Natural killer cell (primary cell): Measurements from ENCODE around the gene TMEM87A. TPM values are rescaled to one million over a fixed set of nuclear protein-coding genes. Genes with fewer than 3 reads are reported as not detected.
A peak's percentile ranks its signal among the peaks of the same experiment; 100 is the strongest.

Source experiments
- ATAC-seq, 3 donors: fragments of 150-1000 bp in 2 of 3; fragments of 200-7000 bp in 1 of 3; cut with Tn5 transposase; 1 replicate in 1 of 3; 2 replicates in 2 of 3; pipeline ENCODE4 v1.10.0; 2021; ENCODE audit warnings: mild to moderate bottlenecking in 2 of 3, moderate library complexity in 2 of 3
- DNase-seq, 2 donors: peaks; one replicate each; pipeline versions ENCODE4 v3.0.0 to v3.0.0-alpha.2; 2013 to 2021; ENCODE audit warnings: mixed read lengths in 1 of 2
- H3K27ac ChIP-seq: one replicate; pipeline ENCODE4 v1.5.1; 2013; ENCODE audit warnings: mild to moderate bottlenecking, low read length
- H3K27me3 ChIP-seq: one replicate; pipeline ENCODE4 v1.6.1; 2013; ENCODE audit warnings: low read length; ENCODE audit not compliant: control insufficient read depth, insufficient read depth
- H3K36me3 ChIP-seq: one replicate; pipeline ENCODE4 v1.6.1; 2013; ENCODE audit warnings: low read length; ENCODE audit not compliant: control insufficient read depth, insufficient read depth
- H3K4me1 ChIP-seq: one replicate; pipeline ENCODE4 v1.6.1; 2013; ENCODE audit warnings: low read length; ENCODE audit not compliant: control insufficient read depth, insufficient read depth
- H3K4me3 ChIP-seq: one replicate; pipeline ENCODE4 v1.5.1; 2013; ENCODE audit warnings: low read length
- H3K9me3 ChIP-seq: one replicate; pipeline ENCODE4 v1.6.1; 2013; ENCODE audit warnings: low read length; ENCODE audit not compliant: control insufficient read depth, insufficient read depth
- H3K27ac Mint-ChIP-seq, 2 donors: one replicate each; pipeline ENCODE4 v1.8.0; 2022; ENCODE audit warnings: mild to moderate bottlenecking in 2 of 2, mixed read lengths in 2 of 2, moderate library complexity in 1 of 2
- H3K27me3 Mint-ChIP-seq, 2 donors: one replicate each; pipeline ENCODE4 v1.8.0; 2022; ENCODE audit warnings: low read depth in 2 of 2, mixed read lengths in 2 of 2
- H3K36me3 Mint-ChIP-seq: one replicate; pipeline ENCODE4 v1.8.0; 2022; ENCODE audit warnings: mixed read lengths
- H3K4me1 Mint-ChIP-seq, 2 donors: one replicate each; pipeline ENCODE4 v1.8.0; 2022; ENCODE audit warnings: mixed read lengths in 2 of 2
- H3K4me3 Mint-ChIP-seq: one replicate; pipeline ENCODE4 v1.8.0; 2022; ENCODE audit warnings: mild to moderate bottlenecking, moderate library complexity, mixed read lengths
- H3K9me3 Mint-ChIP-seq, 2 donors: one replicate each; pipeline ENCODE4 v1.8.0; 2022; ENCODE audit warnings: mixed read lengths in 2 of 2
- WGBS: methylation state at CpG from one replicate; pipeline ENCODE4 v1.1.7; 2013; ENCODE audit warnings: missing lambda C conversion rate; ENCODE audit not compliant: insufficient coverage; 5-methylcytosine and 5-hydroxymethylcytosine counted together
- intact Hi-C: fragments of 100-400 bp; cut with micrococcal nuclease; formaldehyde crosslinking; loops from one replicate; pipeline ENCODE4 v1.14.2; 2022
- total RNA-seq, 4 donors: library from RNA; stranded (reverse); fragments of 120-200 nt in 1 of 4; gene quantifications; one replicate each; pipeline versions ENCODE4 v1.2.3 to v1.2.4, GENCODE V29; 2013 to 2022
- TF ChIP-seq, protein P1 (sequence below): fragments of 200-600 bp; IDR thresholded peaks from one replicate; pipeline ENCODE4 v1.8.0; 2022; ENCODE audit warnings: antibody characterized with exemption

The TMEM87A gene
- total RNA-seq, 3 donors from 2014 or later (not counting 1 experiment from before 2014, with no cell fraction given), result 70.8 to 76.4 (median 73.7) TPM

DNA sequence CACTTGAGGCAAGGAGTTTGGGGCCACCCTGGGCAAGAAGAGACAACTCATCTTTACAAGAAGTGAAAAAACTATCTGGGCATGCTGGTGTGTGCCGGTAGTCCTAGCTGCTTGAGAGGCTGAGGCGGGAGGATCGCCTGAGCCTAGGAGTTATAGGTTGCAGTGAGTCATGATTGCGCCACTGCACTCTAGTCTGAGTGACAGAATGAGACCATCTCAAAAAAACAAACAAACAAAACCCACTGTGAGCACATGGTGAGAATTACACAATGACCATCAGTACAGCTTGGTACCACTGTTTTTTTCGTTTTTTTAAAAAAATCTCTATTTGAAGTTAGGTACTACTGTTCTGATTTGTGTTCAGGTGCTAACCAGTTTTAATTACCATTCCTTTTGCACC is 78.7 kb downstream of the TMEM87A start:
- 98% methylated on average over 5 of the region's 5 CpGs for WGBS
- Histone ChIP-seq H3K4me3 (no peak overlapping the region), H3K36me3 (peaks cover 36% of the 10 kb centered on the region), H3K27ac (no peak overlapping the region), H3K9me3 (no peaks in the 10 kb centered on the region), H3K4me1 (no peaks in the 10 kb centered on the region), H3K27me3 (no peaks in the 10 kb centered on the region)
- no peak overlapping the region for H3K27ac Mint-ChIP-seq
- ATAC-seq (no peak), DNase-seq (no peak)
- H3K9me3 Mint-ChIP-seq, result no peaks in the 10 kb centered on the region
- intact Hi-C loops, result no loop called here
- peaks cover 3 to 9% of the 10 kb centered on the region in 2 donors for H3K4me1 Mint-ChIP-seq
- TF ChIP-seq, protein P1, sequence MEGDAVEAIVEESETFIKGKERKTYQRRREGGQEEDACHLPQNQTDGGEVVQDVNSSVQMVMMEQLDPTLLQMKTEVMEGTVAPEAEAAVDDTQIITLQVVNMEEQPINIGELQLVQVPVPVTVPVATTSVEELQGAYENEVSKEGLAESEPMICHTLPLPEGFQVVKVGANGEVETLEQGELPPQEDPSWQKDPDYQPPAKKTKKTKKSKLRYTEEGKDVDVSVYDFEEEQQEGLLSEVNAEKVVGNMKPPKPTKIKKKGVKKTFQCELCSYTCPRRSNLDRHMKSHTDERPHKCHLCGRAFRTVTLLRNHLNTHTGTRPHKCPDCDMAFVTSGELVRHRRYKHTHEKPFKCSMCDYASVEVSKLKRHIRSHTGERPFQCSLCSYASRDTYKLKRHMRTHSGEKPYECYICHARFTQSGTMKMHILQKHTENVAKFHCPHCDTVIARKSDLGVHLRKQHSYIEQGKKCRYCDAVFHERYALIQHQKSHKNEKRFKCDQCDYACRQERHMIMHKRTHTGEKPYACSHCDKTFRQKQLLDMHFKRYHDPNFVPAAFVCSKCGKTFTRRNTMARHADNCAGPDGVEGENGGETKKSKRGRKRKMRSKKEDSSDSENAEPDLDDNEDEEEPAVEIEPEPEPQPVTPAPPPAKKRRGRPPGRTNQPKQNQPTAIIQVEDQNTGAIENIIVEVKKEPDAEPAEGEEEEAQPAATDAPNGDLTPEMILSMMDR, result no peak
- H3K36me3 Mint-ChIP-seq, result no peaks in the 10 kb centered on the region
- H3K27me3 Mint-ChIP-seq, result no peaks in the 10 kb centered on the region
- H3K4me3 Mint-ChIP-seq, result no peak overlapping the region

GRCh38 chr15:42193383-42193782 is 79.8 kb downstream of the TMEM87A start:
- no peak overlapping the region for H3K4me3 ChIP-seq
- no peaks in the 10 kb centered on the region for H3K4me1 ChIP-seq
- no peak overlapping the region for H3K27ac Mint-ChIP-seq
- no peak overlapping the region for H3K4me3 Mint-ChIP-seq
- H3K4me1 Mint-ChIP-seq, result peaks cover 0 to 9% of the 10 kb centered on the region in 2 donors
- no peaks in the 10 kb centered on the region for H3K9me3 ChIP-seq
- H3K27me3 Mint-ChIP-seq, result no peaks in the 10 kb centered on the region
- ATAC-seq (no peak), DNase-seq (no peak)
- no peaks in the 10 kb centered on the region for H3K9me3 Mint-ChIP-seq
- H3K36me3 Mint-ChIP-seq, result no peaks in the 10 kb centered on the region
- TF ChIP-seq, protein P1, result no peak
- H3K27me3 ChIP-seq, result no peaks in the 10 kb centered on the region
- no peak overlapping the region for H3K27ac ChIP-seq
- intact Hi-C loops, result no loop called here
- peaks cover 36% of the 10 kb centered on the region for H3K36me3 ChIP-seq
- WGBS, result 87% methylated on average over 3 of the region's 3 CpGs

DNA sequence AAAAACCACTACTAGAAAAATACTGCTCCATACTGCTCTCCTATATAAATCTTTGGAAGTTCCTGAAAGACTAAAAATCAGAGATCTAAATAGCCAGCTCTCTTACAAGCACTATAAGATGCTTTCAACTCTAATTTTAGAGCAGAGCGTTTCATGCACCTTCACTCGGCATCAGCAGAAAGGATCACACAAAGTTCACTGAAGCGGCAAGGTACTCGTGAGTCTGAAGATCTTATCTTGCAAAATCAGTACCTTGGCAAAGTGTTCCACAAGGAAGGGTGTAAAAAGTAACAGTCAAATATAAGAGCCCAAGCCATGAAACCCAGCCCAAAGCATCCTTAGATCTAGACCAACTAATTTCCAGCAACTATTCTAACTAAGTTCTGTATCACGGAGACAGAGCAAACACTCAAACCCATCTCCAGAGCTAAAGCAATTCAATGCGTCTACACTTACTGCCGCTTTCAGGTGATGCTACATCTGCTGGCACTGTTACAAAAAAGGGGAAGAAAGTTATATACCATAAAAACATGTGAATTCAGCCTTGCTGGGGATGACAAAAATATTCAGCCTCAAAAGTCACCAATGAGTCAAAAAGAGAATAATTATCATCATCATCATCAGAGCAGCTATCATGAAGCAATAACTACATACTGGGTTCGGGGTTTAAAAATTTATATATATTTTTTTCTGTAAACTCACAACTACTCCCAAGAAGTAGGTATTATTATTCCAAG is 81.5 kb downstream of the TMEM87A start:
- no peaks in the 10 kb centered on the region for H3K4me1 ChIP-seq
- no peaks in the 10 kb centered on the region for H3K9me3 ChIP-seq
- no peak for ATAC-seq
- H3K4me3 ChIP-seq, result no peak overlapping the region
- no peak overlapping the region for H3K27ac ChIP-seq
- 74% methylated on average over 5 of the region's 8 CpGs for WGBS
- H3K4me3 Mint-ChIP-seq, result no peak overlapping the region
- peaks cover 0 to 9% of the 10 kb centered on the region in 2 donors for H3K4me1 Mint-ChIP-seq
- no peak for DNase-seq
- intact Hi-C loops, result no loop called here
- peaks cover 42% of the 10 kb centered on the region for H3K36me3 ChIP-seq
- no peak overlapping the region for H3K27ac Mint-ChIP-seq
- no peaks in the 10 kb centered on the region for H3K36me3 Mint-ChIP-seq
- H3K9me3 Mint-ChIP-seq, result no peaks in the 10 kb centered on the region
- H3K27me3 ChIP-seq, result no peaks in the 10 kb centered on the region
- H3K27me3 Mint-ChIP-seq, result no peaks in the 10 kb centered on the region
- TF ChIP-seq, protein P1, result no peak

- 90% methylated on average over 2 of the region's 2 CpGs for WGBS
- Histone ChIP-seq H3K4me1 (no peaks in the 10 kb centered on the region), H3K9me3 (no peaks in the 10 kb centered on the region), H3K4me3 (no peak overlapping the region), H3K27ac (no peak overlapping the region), H3K36me3 (peaks cover 56% of the 10 kb centered on the region), H3K27me3 (no peaks in the 10 kb centered on the region)
- DNase-seq, result no peak
- Mint-ChIP-seq H3K36me3 (no peaks in the 10 kb centered on the region), H3K27me3 (no peaks in the 10 kb centered on the region), H3K27ac (peak overlapping the region; percentile 1 to 47), H3K4me1 (peaks cover 0 to 9% of the 10 kb centered on the region in 2 donors), H3K4me3 (no peak overlapping the region), H3K9me3 (no peaks in the 10 kb centered on the region)
- TF ChIP-seq, protein P1, result no peak
- ATAC-seq, result no peak
- intact Hi-C loops, result no loop called here
Measured at GRCh38 chr15:42190370-42190769, 82.9 kb downstream of the TMEM87A start.
